Astrocyte of the hippocampus (primary cell): Measurements from ENCODE around the gene TAF3.

Experiments
- DNase-seq: peaks from one replicate; pipeline ENCODE4 v3.0.0; 2011; ENCODE audit warnings: low read depth, low spot score

TAF3 gene

DNA sequence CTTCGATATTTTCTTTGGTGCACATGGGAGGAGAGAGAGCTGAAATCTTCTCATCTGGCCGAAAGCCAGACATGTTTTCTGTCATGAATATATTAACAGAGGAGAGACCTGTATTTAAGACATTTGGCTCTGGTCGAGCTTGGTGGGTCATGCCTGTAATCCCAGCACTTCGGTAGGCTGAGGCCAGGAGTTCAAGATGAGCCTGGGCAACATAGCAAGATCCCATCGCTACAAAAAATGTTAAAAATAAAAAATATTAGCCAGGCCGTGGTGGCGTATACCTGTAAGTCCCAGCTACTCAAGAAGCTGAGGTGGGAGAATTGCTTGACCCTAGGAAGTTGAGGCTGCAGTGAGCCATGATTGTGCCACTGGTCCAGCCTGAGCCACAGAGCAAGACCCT is 214.3 kb downstream of the TAF3 start:
- DNase-seq, result no peak

DNA sequence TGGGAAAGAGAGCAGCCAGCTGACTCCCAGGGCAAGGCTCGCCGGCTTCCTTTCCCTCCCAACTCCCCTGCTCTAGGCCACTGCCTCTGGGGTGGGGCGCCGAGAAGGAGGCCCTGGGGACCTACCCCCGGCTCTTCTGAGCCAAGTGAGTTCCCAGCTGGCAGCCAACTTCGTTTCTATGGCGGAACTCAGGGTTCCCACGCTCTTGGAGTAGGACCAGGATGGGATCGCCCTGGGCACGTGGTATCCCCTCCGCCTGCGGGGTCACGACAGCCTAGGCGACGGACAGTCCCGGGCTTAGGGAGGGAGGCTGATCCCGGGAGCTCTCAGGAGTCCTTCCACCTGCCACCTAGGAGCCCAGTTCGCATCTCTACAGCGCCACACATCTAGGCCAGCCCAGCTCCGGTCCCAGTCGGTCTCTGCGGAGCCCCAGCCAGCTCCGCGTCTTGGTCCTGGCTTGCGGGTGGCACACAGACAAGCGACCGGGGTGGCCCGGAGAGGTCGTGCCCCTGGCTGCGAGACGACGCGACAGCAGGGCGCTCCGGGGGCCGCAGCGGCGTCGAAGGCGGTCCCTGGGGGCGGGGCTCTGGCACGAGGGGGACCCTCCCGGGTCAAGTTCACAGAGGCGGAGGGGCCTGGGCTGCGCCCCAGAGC is 215.6 kb downstream of the TAF3 start:
- no peak for DNase-seq

DNA sequence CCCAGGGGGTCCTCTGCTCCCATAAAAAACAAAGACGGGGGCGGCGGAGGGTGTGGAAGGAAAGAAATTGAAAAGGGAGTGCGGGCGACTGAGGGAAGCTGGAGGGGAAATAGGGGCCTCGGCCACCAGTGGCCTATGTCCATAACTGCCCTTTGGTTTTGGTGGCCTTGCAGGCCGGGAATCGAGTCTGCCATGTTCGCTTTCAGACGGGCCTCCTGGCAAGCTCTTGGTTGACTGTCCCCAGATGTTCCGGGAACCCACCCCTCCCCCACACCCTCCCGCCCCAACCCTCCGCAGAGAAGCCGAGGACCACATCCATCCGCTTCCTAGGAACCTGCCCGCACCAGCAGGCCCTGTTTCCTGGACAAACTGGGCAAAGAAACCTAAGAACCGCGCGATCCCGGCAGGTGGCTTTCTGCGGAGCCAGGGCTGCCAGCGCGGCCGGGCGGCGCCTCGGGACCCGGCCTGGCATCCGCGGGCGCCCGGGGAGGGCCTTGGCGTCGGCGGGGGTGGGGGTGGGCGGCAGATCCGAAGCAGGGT is 216.2 kb downstream of the TAF3 start:
- DNase-seq, result no peak

DNA sequence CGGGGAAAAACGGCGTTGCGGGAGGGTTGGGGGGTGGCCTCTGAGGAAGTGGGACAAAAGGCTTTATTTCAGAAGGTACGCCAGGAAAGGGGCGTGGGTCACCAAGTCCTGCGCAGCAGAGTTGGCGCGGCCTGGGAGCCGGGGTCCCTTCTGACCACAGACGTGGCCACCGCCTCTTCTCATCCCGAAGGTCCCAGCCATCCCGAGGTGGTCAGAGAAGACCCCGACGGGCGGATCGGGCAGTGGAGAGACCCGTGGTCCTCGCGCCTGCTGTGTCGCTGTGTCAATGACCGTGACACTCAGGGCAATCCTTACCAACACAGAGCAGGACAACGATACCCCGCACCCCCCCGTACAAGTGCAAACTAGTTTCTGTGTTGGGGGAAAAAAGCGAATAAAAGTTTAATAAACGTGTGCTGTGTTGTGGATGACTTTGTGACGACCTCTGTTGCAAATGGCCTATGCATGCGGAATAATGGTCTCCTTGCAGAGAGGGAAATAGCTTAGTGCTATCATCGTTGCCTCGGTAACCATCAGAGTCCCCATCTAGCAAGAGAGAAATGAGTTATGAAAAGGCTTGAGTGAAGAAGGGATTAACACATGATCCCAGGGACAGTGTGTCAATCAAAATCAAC is 216.8 kb downstream of the TAF3 start:
- peak; percentile 64 for DNase-seq

DNA sequence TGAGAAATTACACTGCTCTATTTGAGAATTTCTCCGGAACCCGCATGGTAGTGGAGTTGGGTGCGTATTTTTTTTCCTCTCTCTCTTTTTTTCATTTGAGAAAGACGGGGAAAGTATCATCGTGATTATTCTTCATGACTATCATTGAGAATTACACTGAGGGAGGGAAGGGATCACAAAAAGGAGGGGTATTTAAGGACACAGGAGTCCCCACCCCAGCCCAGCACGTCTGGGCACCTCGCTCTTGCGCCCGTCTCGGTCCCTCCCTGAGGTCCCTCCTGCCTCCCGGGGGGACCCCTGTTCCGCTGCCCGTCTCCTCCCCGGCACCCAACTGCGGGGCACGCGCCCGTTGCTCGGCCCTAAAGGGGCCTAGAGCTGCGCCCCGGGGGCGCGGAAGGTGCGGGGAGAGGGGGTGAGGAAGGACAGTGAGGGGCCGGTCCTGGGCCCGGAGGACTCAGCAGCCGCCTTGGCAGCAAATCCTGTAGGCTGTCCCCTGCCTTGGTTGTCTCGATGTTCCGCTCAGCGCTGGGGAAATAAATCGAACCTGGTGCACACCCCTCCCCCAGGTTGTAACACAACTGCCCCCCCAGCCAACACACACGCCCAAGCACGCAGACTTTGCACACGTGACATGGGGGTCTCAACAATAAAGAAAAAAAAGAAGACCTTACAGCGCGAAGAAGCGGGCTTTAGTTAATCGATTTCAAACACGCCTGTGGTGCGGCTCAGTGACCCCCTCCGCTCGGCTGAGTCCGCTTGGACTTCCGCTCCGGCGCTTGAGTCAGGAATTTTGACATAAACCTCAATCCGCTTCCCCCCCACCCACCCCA is 217.6 kb downstream of the TAF3 start:
- DNase-seq, result no peak

DNA sequence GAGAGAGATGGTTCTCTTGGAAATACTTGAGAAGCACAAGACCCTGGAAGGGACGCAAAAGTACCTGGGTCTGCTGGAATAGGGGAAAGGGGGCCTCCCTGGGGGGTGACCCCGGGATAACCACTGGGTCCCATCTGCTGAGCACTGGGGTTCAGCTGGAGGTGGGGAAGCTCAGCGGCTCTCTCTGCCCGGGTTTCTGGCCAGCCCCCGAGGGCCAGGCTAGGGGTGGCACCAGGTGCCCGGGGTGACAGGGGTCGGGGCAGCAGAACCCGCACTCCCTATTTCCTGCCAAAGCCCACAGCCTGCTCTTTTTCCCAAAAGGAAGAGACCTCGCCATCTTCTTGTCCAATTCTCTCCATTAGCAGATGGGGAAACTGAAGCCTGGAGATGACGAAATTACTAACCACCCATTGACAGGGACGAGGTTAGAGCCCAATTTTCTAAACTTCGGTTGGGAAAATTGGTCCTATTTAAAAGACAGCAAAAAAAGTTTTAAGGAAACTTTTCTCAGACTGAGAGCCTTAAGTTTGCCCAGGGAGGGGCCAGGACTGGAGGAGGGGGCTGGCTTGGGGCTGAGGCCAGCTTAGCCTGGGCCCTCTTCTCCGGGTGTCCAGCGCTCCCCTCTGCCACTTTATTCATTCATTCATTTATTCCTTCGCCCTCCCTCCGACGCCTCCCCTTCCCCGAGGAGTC is 218.3 kb downstream of the TAF3 start:
- no peak for DNase-seq

GRCh38 chr10:8037199-8037801 is 219.0 kb downstream of the TAF3 start:
- DNase-seq, result no peak

DNA sequence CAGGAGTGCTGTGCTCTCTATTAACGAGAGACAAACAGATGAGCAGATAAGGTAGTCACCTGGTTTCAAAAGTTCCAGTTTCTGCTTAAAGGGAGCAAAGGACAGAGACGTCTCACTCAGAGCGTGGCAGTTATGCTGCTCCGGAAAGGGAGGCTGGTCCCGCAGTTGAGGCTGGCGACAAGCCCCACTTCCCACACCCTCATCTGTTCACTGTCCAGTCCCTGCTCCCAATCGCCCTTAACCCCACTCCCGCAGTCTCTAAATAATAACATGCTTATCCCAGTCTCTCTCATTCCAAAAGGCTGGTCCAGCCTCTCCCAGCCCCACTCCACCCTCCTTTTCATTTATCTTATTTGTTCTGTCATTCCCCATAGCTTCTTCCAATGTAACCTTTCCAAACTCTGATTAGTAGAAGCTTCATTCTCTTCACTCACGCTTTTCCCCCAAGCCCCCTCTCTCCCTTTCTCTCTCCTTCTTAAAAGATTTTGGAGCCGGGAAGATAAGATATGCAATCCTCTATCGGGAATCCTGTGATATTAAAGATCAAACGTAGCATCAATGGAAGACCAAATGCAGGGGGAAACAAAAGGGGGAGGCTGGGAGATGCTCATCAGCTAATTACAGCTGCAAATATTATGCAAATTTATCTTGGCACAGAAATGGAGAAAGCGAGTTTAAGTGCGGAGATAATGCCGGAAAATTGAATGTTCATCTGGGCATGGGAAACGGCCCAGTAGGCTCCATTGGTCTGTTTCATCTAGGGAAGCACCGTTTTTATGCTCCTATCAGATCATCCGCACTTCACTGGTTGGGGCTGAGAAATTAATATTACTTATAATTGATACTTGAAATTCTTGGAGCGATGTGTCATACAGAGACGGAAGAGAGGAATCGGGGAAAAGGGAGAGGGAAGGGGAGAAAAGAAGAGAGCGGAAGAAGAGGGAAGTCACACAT is 219.9 kb downstream of the TAF3 start:
- no peak for DNase-seq

- no peak for DNase-seq
Observed at GRCh38 chr10:8039321-8039881, 221.1 kb downstream of the TAF3 start.

GRCh38 chr10:8040651-8041050 is 222.3 kb downstream of the TAF3 start:
- no peak for DNase-seq

GRCh38 chr10:8041284-8041991 is 223.1 kb downstream of the TAF3 start:
- no peak for DNase-seq

- DNase-seq, result no peak
Observed at GRCh38 chr10:8041992-8042720, 223.9 kb downstream of the TAF3 start.

- DNase-seq, result no peak
Observed at GRCh38 chr10:8042721-8043568, 224.6 kb downstream of the TAF3 start.

- DNase-seq, result no peak
Observed at GRCh38 chr10:8043569-8044306, 225.4 kb downstream of the TAF3 start.

- no peak for DNase-seq
Observed at GRCh38 chr10:8044331-8044907, 226.1 kb downstream of the TAF3 start.

DNA sequence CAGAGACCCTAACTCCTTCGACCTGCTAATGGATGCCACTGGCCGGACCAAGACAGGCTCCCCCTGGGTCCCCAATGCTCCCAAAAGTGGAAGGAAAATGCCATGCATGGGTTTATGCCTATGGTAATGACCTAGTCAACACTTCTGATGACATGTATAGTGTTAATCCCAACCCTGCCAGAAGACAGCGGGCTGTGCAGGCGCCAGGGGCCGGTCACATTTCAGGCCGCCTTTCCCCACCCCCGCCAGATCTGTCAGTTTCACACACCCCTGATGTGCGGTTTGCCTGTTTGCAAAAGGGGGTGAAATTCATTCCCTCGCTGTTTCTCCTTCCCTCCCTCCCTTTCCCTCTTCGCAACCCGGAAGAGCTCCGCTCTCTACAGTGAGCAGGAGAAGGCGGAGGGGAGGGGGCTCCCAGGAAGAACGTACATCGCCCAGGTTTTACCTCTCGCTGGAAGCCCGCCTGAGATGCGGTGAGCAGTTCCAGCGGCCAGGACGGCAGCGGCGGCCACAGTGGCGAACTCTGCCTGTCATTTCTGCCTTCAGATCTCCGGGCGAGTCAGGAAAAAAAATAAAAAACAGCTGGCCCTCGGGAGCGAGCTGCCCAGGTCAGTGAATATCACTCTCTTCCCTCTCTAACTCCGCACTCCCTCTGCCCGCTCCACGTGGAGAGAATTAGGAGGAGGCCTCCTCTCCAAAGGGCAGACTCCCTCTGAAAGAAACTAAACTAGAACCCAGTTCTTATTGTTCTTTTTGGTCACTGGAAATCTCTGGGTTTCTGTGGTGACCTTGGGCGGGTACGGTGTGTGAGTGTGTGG is 226.8 kb downstream of the TAF3 start:
- DNase-seq, result no peak
